Neural cell (in vitro differentiated cells): ENCODE measurements around the gene DENND4B. TPM values are rescaled to one million over a fixed set of nuclear protein-coding genes. Genes with fewer than 3 reads are reported as not detected.

Source experiments
- H2AFZ ChIP-seq: fragments of 200-600, 300-800 bp; sonication (generic), shearing (Covaris generic); 2 replicates; pipeline ENCODE4 v1.6.0; 2014; ENCODE audit warnings: low read depth, mild to moderate bottlenecking, antibody characterized with exemption, low read length, moderate library complexity
- H3F3A ChIP-seq: fragments of 200-600 bp; shearing (Covaris generic); 2 replicates; pipeline ENCODE4 v1.6.1; 2016; ENCODE audit warnings: mild to moderate bottlenecking, moderate library complexity, mixed read lengths, antibody characterized with exemption, low read length; ENCODE audit not compliant: insufficient read depth, poor library complexity, severe bottlenecking
- H3K27ac ChIP-seq: fragments of 200-600, 300-800 bp; sonication (generic), shearing (Covaris generic); 2 replicates; pipeline ENCODE4 v1.5.1; 2014; ENCODE audit warnings: mild to moderate bottlenecking, low read length, moderate library complexity
- H3K27me3 ChIP-seq: fragments of 300-800, 200-600 bp; sonication (generic), shearing (Covaris generic); 2 replicates; pipeline ENCODE4 v1.6.0; 2014; ENCODE audit warnings: mild to moderate bottlenecking, low read depth, low read length, moderate library complexity; ENCODE audit not compliant: insufficient read depth
- H3K36me3 ChIP-seq: fragments of 300-800, 200-600 bp; sonication (generic), shearing (Covaris generic); 2 replicates; pipeline ENCODE4 v1.5.1; 2014; ENCODE audit warnings: mild to moderate bottlenecking, antibody characterized with exemption, low read length, moderate library complexity; ENCODE audit not compliant: insufficient read depth
- H3K4me2 ChIP-seq: fragments of 300-800, 200-600 bp; sonication (generic), shearing (Covaris generic); 2 replicates; pipeline ENCODE4 v1.6.0; 2014; ENCODE audit warnings: mild to moderate bottlenecking, low read length
- H3K4me3 ChIP-seq: fragments of 300-800, 200-600 bp; sonication (generic), shearing (Covaris generic); 2 replicates; pipeline ENCODE4 v1.5.1; 2014; ENCODE audit warnings: mild to moderate bottlenecking, low read length, moderate library complexity
- H3K79me2 ChIP-seq: fragments of 200-600 bp; shearing (Covaris generic); replicated peaks from 2 replicates; pipeline ENCODE4 v1.6.0; 2014; ENCODE audit warnings: mild to moderate bottlenecking, low read length, moderate library complexity; ENCODE audit not compliant: insufficient read depth
- H3K9ac ChIP-seq: fragments of 300-800, 200-600 bp; sonication (generic), shearing (Covaris generic); 2 replicates; pipeline ENCODE4 v1.6.1; 2016; ENCODE audit warnings: mild to moderate bottlenecking, low read length, mixed read lengths
- H3K9me2 ChIP-seq: fragments of 200-600 bp; shearing (Covaris generic); 2 replicates; pipeline ENCODE4 v1.6.1; 2016; ENCODE audit warnings: mild to moderate bottlenecking, low read length, mixed read lengths; ENCODE audit not compliant: insufficient read depth
- H3K9me3 ChIP-seq: fragments of 200-600, 300-800 bp; sonication (generic), shearing (Covaris generic); 2 replicates; pipeline ENCODE4 v1.6.1; 2016; ENCODE audit warnings: mild to moderate bottlenecking, mixed run types, low read length, moderate library complexity, mixed read lengths
- H4K20me1 ChIP-seq: fragments of 200-600 bp; shearing (Covaris generic); 2 replicates; pipeline ENCODE4 v1.6.1; 2016; ENCODE audit warnings: mild to moderate bottlenecking, mixed run types; ENCODE audit not compliant: insufficient read depth
- EP300 ChIP-seq: fragments of 450-650 bp; conservative IDR thresholded peaks from 2 replicates; pipeline ENCODE4 v1.6.1; 2014; ENCODE audit warnings: antibody characterized with exemption, mild to moderate bottlenecking, moderate library complexity; ENCODE audit not compliant: poor library complexity, severe bottlenecking
- EZH2 ChIP-seq: fragments of 200-600, 300-800 bp; shearing (Covaris generic), sonication (generic); IDR thresholded peaks from 2 replicates; pipeline ENCODE4 v1.6.1; 2014; ENCODE audit warnings: antibody characterized with exemption, low read length, borderline replicate concordance, mild to moderate bottlenecking; ENCODE audit not compliant: insufficient read depth, poor library complexity, severe bottlenecking
- MXI1 ChIP-seq: fragments of 450-650 bp; conservative IDR thresholded peaks from 2 replicates; pipeline ENCODE4 v1.6.1; 2014; ENCODE audit warnings: antibody characterized with exemption, mild to moderate bottlenecking; ENCODE audit not compliant: poor library complexity, severe bottlenecking
- POLR2AphosphoS5 ChIP-seq: IDR thresholded peaks from 2 replicates; pipeline ENCODE4 v1.6.1; 2012
- RAD21 ChIP-seq: fragments of 450-650 bp; conservative IDR thresholded peaks from 2 replicates; pipeline ENCODE4 v1.6.1; 2014; ENCODE audit warnings: antibody characterized with exemption, mild to moderate bottlenecking, moderate library complexity
- SMC3 ChIP-seq: fragments of 450-650 bp; conservative IDR thresholded peaks from 2 replicates; pipeline ENCODE4 v1.6.1; 2014; ENCODE audit warnings: antibody characterized with exemption, mild to moderate bottlenecking, moderate library complexity; ENCODE audit not compliant: poor library complexity
- TAF1 ChIP-seq: IDR thresholded peaks from 2 replicates; pipeline ENCODE4 v1.6.1; 2012; ENCODE audit warnings: low read depth
- polyA plus RNA-seq: library from polyadenylated mRNA; depleted of rRNA; stranded (reverse); fragments of >200 nt; gene quantifications from 2 replicates; pipeline ENCODE4 v1.2.3, GENCODE V29; 2014
- TF ChIP-seq, protein P1 (sequence below): IDR thresholded peaks from 2 replicates; pipeline ENCODE4 v1.6.1; 2012; ENCODE audit warnings: borderline replicate concordance
- TF ChIP-seq, protein P2 (sequence below): fragments of 450-650 bp; IDR thresholded peaks from 2 replicates; pipeline ENCODE4 v1.5.1; 2014; ENCODE audit warnings: antibody characterized with exemption, mild to moderate bottlenecking, moderate library complexity; ENCODE audit not compliant: poor library complexity, severe bottlenecking

Gene DENND4B
- polyA plus RNA-seq, 1 donor from 2014 or later: 25.3 TPM

DNA sequence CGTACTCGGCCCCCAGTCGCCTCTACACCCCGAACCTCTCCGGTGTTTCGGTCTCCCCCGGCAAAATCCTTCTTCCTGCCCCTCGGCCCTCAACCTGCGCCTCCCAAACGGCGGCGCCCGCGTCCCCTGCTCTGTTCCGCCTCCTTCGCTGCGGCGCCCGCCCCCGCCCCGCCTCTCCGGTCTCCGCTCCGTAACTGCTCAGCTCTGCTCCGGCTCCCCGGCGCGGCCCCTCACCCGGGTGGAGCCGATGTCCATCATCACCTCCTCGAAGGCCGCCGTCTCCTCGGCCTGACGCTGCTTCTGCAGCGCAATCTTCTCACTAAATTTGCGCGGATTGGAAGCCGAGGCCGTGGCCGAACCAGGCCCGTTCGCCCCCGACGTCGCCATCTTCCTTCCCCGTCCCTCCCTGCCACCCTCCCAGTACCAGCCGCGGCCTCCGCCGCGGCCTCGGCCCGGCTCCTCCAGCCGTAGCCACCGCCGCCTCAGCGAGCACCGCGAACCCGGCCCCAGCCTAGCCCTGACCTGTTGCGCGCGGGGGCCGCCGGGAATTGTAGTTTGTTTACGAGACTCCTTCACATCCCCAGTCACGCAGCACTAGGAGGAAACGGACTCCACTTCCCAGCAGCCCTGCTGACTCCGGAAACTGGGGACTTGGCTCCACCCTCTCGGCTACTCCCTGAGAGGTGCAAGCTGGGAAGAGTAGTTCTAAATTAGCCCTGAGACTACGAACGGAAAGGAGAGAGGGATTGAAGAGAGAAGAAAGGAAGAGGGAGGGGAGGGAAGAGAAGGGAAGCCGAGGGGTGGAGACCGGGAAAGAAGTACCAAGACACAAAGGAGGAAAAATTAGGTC lies 11.8 kb upstream of the DENND4B start, which contains the start of gene CRTC2:
CRTC2 (minus strand) TSS at position 502 of the 850 bp plus-strand sequence; CDS start at position 387, 115 bp downstream.
- H3K27me3 ChIP-seq: no peaks in the 10 kb centered on the region
- H3K79me2 ChIP-seq: peaks cover 52% of the 10 kb centered on the region
- peak within 1 kb of the TSS; percentile 69 for H2AFZ ChIP-seq
- H3K9me2 ChIP-seq: no peaks in the 10 kb centered on the region
- TF ChIP-seq EP300 (peak; percentile 31), EZH2 (no peak), TAF1 (peak; percentile 34), SMC3 (peak; percentile 19), POLR2AphosphoS5 (peak; percentile 84), RAD21 (no peak), MXI1 (peak; percentile 73)
- TF ChIP-seq, protein P1, sequence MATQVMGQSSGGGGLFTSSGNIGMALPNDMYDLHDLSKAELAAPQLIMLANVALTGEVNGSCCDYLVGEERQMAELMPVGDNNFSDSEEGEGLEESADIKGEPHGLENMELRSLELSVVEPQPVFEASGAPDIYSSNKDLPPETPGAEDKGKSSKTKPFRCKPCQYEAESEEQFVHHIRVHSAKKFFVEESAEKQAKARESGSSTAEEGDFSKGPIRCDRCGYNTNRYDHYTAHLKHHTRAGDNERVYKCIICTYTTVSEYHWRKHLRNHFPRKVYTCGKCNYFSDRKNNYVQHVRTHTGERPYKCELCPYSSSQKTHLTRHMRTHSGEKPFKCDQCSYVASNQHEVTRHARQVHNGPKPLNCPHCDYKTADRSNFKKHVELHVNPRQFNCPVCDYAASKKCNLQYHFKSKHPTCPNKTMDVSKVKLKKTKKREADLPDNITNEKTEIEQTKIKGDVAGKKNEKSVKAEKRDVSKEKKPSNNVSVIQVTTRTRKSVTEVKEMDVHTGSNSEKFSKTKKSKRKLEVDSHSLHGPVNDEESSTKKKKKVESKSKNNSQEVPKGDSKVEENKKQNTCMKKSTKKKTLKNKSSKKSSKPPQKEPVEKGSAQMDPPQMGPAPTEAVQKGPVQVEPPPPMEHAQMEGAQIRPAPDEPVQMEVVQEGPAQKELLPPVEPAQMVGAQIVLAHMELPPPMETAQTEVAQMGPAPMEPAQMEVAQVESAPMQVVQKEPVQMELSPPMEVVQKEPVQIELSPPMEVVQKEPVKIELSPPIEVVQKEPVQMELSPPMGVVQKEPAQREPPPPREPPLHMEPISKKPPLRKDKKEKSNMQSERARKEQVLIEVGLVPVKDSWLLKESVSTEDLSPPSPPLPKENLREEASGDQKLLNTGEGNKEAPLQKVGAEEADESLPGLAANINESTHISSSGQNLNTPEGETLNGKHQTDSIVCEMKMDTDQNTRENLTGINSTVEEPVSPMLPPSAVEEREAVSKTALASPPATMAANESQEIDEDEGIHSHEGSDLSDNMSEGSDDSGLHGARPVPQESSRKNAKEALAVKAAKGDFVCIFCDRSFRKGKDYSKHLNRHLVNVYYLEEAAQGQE: peak; percentile 63
- TF ChIP-seq, protein P2, sequence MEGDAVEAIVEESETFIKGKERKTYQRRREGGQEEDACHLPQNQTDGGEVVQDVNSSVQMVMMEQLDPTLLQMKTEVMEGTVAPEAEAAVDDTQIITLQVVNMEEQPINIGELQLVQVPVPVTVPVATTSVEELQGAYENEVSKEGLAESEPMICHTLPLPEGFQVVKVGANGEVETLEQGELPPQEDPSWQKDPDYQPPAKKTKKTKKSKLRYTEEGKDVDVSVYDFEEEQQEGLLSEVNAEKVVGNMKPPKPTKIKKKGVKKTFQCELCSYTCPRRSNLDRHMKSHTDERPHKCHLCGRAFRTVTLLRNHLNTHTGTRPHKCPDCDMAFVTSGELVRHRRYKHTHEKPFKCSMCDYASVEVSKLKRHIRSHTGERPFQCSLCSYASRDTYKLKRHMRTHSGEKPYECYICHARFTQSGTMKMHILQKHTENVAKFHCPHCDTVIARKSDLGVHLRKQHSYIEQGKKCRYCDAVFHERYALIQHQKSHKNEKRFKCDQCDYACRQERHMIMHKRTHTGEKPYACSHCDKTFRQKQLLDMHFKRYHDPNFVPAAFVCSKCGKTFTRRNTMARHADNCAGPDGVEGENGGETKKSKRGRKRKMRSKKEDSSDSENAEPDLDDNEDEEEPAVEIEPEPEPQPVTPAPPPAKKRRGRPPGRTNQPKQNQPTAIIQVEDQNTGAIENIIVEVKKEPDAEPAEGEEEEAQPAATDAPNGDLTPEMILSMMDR: peak; percentile 23
- no peaks in the 10 kb centered on the region for H3F3A ChIP-seq
- H4K20me1 ChIP-seq: no peaks in the 10 kb centered on the region
- H3K9me3 ChIP-seq: no peaks in the 10 kb centered on the region
- H3K4me3 ChIP-seq: peak within 1 kb of the TSS; percentile 83
- peak within 1 kb of the TSS; percentile 94 for H3K4me2 ChIP-seq
- H3K36me3 ChIP-seq: no peaks in the 10 kb centered on the region
- peak within 1 kb of the TSS; percentile 84 for H3K27ac ChIP-seq
- H3K9ac ChIP-seq: peak within 1 kb of the TSS; percentile 90

DNA sequence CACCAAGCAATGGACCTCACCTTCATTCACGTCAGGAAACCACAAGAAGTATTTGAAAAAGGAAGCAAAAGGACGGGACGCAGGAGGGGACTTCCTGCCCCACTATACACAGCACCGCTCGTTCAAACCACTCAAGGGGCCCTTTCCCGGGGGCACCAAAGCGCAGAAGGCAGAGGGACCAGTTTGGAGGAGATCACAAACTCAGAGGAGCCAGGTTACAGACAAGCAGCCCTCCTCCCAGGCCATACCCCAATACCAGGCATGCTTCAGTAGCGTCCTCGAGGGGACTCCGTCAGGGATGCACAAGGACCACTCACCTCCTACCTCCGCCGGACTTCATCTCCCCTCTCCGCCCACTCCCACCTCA lies 11.2 kb upstream of the DENND4B start:
- peaks cover 47% of the 10 kb centered on the region for H3K79me2 ChIP-seq
- peak overlapping the region; percentile 94 for H3K4me2 ChIP-seq
- no peaks in the 10 kb centered on the region for H3K9me3 ChIP-seq
- H3K27me3 ChIP-seq: no peaks in the 10 kb centered on the region
- no peaks in the 10 kb centered on the region for H3K36me3 ChIP-seq
- TF ChIP-seq POLR2AphosphoS5: no peak
- TF ChIP-seq, protein P1: no peak
- TF ChIP-seq RAD21: no peak
- no peak for TF ChIP-seq EP300
- TF ChIP-seq EZH2: no peak
- TF ChIP-seq TAF1: no peak
- TF ChIP-seq, protein P2: no peak
- no peak for TF ChIP-seq MXI1
- no peak for TF ChIP-seq SMC3
- H4K20me1 ChIP-seq: no peaks in the 10 kb centered on the region
- H3K27ac ChIP-seq: peak overlapping the region; percentile 84
- peak overlapping the region; percentile 90 for H3K9ac ChIP-seq
- no peaks in the 10 kb centered on the region for H3F3A ChIP-seq
- peak overlapping the region; percentile 69 for H2AFZ ChIP-seq
- H3K4me3 ChIP-seq: peak overlapping the region; percentile 83
- H3K9me2 ChIP-seq: no peaks in the 10 kb centered on the region
